HG03520 (cell line): ENCODE results near the gene FOXI3.
"Not testable (repeated sequence)": the region's sequence is repeated elsewhere in the genome, so short reads cannot be mapped to it uniquely, and the experiment has no call there.

ENCODE experiments used
- ATAC-seq: cut with Tn5 transposase; IDR thresholded peaks from one replicate; pipeline ENCODE4 v1.9.1; 2021; ENCODE audit warnings: mild to moderate bottlenecking, moderate library complexity; ENCODE audit not compliant: unreplicated experiment

Gene FOXI3

DNA sequence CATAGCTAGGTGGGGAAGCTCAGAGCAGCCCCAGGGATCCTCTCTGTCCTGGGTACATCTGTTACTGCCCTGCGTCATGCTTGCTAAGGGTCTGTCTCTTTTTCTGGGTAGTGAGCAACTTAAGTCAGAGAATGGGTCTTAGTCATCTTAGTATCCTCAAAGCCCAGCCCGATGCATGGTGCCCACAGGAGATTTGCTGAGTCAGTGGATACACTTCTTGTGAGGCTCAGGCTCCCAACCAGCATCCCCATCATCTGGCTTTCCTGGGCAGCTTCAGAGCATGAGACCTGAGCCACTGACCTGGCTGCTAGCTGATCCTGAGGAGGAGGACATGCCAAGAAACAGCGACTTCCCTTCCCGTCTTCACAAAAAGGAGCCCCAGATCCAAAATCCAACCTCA, 10.0 kb downstream of the FOXI3 start:
- ATAC-seq, result no peak

DNA sequence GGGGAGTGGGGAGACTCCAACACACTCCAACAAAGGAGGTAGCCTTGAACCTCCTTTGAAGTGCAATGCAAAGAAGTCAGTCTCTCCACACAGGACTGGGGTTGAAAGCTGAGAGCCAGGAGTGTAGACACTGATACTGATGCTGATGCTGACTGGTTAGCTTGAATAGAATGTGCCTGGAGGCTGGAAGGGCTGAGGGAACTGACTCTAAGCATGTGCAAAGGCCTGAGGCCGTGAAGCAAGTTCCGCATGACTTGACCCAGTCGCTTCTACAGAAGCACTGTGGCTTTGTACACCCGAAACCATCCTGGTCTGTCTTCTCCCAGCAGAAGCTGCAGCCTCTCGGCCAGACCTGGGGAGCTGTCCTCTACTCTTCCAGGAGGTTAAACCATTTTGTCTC, 10.4 kb downstream of the FOXI3 start:
- no peak for ATAC-seq

DNA sequence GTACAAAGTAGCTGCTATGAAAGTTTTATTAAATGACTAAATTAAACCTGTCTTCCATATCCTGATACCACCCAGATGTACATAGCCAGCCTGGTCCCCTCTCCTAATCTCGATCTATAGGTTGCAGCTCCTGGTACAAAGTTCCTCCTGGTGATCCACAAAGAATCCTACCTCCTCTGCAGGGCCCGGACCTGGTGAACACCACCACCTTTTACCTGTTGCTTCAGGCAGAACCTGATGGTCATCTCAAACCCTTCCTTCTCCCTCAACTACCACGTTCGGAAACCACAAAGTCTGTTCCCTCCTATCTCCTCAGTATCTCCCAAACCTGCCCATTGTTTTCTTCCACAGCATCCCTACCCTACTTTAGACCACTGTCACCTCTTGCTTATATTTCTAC, 15.5 kb downstream of the FOXI3 start:
- no peak for ATAC-seq

DNA sequence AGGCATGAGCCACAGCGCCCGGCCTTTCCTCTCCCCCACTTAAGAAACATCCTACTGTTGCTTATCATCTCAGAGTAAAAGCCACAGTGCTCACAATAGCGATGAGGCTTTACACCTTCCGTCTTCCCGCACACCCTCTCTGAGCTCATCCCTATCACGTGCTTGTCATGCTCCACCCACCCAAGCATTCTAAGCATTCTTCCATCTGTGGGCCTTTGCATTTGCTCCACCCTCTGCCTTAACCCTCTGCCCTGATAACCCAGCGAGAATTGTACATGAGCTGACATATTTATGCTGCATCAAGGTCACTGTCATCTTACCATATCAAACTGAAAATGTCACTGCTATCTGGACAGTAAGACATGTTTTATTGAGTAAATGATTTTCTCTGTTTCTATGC, 22.6 kb downstream of the FOXI3 start:
- no peak for ATAC-seq

DNA sequence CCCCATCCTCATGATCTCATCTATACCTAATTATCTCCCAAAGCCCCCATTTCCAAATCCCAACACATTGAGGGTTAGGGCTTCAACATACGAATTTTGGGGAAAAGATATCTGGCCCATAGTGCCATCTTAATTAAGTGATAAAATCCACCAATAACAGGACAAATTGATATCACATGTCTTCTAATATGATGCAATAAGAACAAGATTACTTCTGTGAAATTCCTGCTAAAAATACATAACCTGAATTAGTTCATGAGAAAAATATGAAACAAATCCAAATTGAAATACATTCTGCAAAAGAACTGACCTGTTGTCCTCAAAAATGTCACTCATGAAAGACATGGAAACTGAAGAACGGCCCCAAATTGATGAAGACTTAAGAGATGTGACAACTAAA, 28.8 kb downstream of the FOXI3 start:
- no peak for ATAC-seq

DNA sequence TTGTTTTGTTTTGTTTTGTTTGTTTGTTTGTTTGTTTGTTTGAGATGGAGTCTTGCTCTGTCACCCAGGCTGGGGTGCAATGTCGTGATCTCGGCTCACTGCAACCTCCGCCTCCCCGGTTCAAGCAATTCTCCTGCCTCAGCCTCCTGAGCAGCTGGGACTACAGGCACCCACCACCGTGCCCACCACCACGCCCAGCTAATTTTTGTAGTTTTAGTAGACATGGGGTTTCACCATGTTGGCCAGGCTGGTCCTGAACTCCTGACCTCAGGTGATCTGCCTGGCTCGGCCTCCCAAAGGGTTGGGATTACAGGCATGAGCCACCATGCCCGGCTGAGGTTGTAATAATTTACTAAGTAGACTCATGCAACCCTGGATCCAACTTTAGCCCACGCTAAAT, 33.4 kb downstream of the FOXI3 start:
- not testable (repeated sequence) for ATAC-seq

DNA sequence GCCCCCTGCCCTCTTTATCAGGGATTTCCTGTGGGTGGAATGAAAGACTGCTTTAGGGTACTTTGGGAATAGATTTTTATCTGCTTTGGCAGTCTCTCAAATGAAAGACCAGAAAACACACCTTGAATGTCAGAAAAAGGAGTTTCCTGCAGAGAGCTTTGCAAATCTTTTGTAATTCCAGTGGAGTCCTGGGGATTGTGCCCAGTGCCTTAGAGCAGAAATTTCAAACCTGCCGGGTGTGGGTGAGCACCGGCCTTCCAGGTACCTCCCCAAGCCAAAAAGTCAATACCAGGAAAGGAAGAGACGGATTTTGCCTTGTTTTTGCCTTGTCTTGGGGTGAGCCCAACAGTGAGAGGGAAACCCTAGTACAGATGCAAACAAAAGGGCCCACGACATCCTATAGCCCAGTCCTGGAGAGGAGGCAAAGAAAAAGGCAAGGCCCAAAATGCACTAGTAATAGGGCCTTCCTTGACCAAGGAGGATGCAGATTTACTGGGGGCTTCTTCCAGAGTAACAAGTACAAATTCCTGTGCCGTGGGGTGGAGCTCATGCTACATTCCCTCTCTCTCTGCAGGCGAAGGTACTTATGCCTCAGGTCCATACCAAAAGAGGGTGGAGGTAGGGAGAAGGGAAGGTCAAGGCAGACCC, 36.4 kb downstream of the FOXI3 start:
- ATAC-seq, result no peak

DNA sequence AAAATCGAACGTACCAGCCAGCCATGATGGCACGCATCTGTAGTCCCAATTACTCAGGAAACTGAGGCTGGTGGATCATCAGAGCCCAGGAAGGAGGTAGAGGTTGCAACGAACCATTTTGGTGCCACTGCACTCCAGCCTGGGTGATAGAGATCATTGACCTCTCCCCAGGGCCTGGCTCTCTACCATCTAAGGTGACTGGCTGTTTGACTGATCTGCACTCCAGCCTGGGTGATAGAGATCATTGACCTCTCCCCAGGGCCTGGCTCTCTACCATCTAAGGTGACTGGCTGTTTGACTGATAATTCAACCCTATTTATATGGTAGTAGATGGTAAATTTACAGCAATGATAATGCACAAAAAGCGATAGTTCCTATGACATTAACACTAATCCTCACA, 43.6 kb downstream of the FOXI3 start:
- ATAC-seq, result not testable (repeated sequence)

DNA sequence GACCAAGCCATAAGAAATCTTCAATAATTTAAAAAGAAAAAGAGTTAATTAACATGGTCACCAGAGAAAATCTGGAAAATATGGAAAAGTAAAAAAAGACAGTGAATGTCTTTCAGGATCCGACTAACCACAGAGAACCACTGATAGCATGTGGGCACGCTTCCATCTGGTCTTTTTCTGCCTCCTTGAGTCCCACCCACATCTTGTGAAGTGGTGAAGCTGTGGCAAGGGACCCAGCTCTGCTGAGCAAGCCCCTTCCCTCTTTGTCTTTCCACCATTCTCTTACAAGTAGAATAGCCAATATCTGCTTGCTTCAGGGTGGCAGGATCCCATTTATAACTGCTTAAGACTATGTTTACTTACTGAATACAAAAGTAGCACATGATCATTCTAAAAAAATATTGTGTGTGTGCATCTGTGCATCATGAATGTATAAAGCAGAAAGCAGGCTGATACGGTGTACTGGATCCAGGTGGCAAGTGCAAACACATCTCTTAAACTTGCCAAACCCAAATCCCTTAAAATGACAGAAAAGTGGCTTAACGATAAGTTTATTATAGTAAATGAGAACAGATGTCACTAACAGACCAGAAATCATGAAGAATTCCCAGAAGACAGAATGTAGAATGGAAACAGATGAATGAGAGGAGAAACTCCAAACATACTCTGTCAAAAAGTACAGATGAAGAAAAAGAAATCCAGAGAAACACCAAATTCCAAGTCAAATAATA, 52.3 kb downstream of the FOXI3 start:
- no peak for ATAC-seq

DNA sequence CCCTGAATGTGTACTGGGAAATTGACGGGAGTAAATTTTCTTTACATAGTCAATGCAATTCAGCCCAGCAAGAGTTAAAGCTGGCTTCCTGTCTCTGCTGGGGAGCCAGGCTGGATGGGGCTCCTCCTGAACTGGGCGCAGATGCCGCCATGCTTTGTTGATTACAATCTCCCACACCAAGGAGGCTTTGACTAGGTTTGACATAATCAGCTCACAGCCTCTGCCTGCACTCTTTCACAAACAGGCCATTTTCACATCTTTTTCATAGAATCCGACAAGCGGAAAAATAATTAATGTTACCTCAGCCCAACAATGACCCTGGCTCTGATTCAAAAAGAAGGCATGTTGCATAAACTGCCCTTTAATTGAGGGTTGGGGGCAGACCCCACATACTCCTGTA, 54.3 kb downstream of the FOXI3 start:
- no peak for ATAC-seq
